Panc1 (cell line): ENCODE measurements around the gene DHRSX. TPM values are rescaled to one million over a fixed set of nuclear protein-coding genes. Genes with fewer than 3 reads are reported as not detected.

ENCODE experiments used
- ATAC-seq: fragments of 200-7000 bp; cut with Tn5 transposase; 2 replicates; pipeline ENCODE4 v1.9.1; 2020; ENCODE audit warnings: mild to moderate bottlenecking, moderate library complexity
- BruUV-seq: library from RNA; stranded (reverse); fragments of 400-500 nt; replicated peaks from 2 replicates; lab custom pipeline; 2021; lab: Mats Ljungman, UMichigan
- CTCF ChIA-PET: fragments of 300-600 bp; sonication (Branson Sonifier 250); formaldehyde crosslinking; loops from one replicate; lab custom pipeline; 2022; ENCODE audit warnings: antibody characterized with exemption; lab: Charles Lee
- POLR2A ChIA-PET: fragments of 300-600 bp; sonication (Branson Sonifier 250); formaldehyde crosslinking; loops from one replicate; lab custom pipeline; 2022; ENCODE audit warnings: antibody characterized with exemption; lab: Charles Lee
- DNase-seq: peaks from one replicate; pipeline ENCODE4 v3.0.0-alpha.2; 2010; ENCODE audit warnings: low read depth, low spot score
- H3K27ac ChIP-seq: 2 replicates; pipeline ENCODE4 v1.5.1; 2011; ENCODE audit warnings: mild to moderate bottlenecking, low read length, inconsistent platforms
- H3K27me3 ChIP-seq: fragments of 200-500 bp; sonication (Bioruptor generic); 2 replicates; pipeline ENCODE4 v1.6.0; 2014; ENCODE audit warnings: low read length, inconsistent platforms; ENCODE audit not compliant: control insufficient read depth, insufficient read depth
- H3K36me3 ChIP-seq: fragments of 200-500 bp; sonication (Bioruptor generic); 2 replicates; pipeline ENCODE4 v1.5.1; 2014; ENCODE audit warnings: inconsistent platforms, mild to moderate bottlenecking, low read length, moderate library complexity; ENCODE audit not compliant: control insufficient read depth, insufficient read depth
- H3K4me1 ChIP-seq: 2 replicates; pipeline ENCODE4 v1.5.1; 2011; ENCODE audit warnings: inconsistent platforms, mild to moderate bottlenecking, low read length, moderate library complexity; ENCODE audit not compliant: control insufficient read depth, insufficient read depth
- H3K4me3 ChIP-seq, 2 experiments: 2 replicates each; pipeline ENCODE4 v1.5.1; 2011 to 2012; ENCODE audit warnings: low read depth in 2 of 2, low read length in 2 of 2, mild to moderate bottlenecking in 2 of 2, inconsistent platforms in 1 of 2, moderate library complexity in 1 of 2
- H3K9me3 ChIP-seq: fragments of 200-500 bp; sonication (Bioruptor generic); 2 replicates; pipeline ENCODE4 v1.5.1; 2014; ENCODE audit warnings: low read depth, mild to moderate bottlenecking, inconsistent platforms, low read length, moderate library complexity; ENCODE audit not compliant: control insufficient read depth, insufficient read depth
- POLR2AphosphoS5 ChIP-seq: IDR thresholded peaks from 2 replicates; pipeline ENCODE4 v1.6.1; 2012; ENCODE audit warnings: mild to moderate bottlenecking, low read depth, low read length, moderate library complexity
- SIN3A ChIP-seq: IDR thresholded peaks from 2 replicates; pipeline ENCODE4 v1.6.1; 2012; ENCODE audit warnings: low read depth, mild to moderate bottlenecking, low read length, moderate library complexity, borderline replicate concordance; ENCODE audit not compliant: insufficient read depth
- TCF7L2 ChIP-seq: IDR thresholded peaks from 2 replicates; pipeline ENCODE4 v1.6.1; 2011; ENCODE audit warnings: mild to moderate bottlenecking, low read depth, low read length, inconsistent platforms
- in situ Hi-C: cut with HindIII; loops from 2 replicates; pipeline ENCODE4 v1.10.0; 2016; ENCODE audit warnings: low sequenced_read_pairs, low pct_unique_long_range_greater_than_20kb
- intact Hi-C: fragments of 100-400 bp; cut with micrococcal nuclease; formaldehyde crosslinking; loops from one replicate; pipeline ENCODE4 v1.10.0; 2022; ENCODE audit not compliant: unreplicated experiment
- total RNA-seq: library from RNA; stranded (reverse); gene quantifications from one replicate; pipeline ENCODE4 v1.2.1, GENCODE V29; 2021; ENCODE audit not compliant: unreplicated experiment
- TF ChIP-seq, protein P1 (sequence below), 2 experiments: IDR thresholded peaks; 2 replicates each; pipeline ENCODE4 v1.6.1; 2011 to 2012; ENCODE audit warnings: low read depth in 2 of 2, control low read depth in 1 of 2, low read length in 1 of 2, mild to moderate bottlenecking in 1 of 2, moderate library complexity in 1 of 2; ENCODE audit not compliant: insufficient read depth in 1 of 2
- TF ChIP-seq, protein P2 (sequence below): fragments of 450-650 bp; IDR thresholded peaks from 2 replicates; pipeline ENCODE4 v1.5.1; 2017; ENCODE audit warnings: mild to moderate bottlenecking

Gene DHRSX
- total RNA-seq, 1 experiment from 2014 or later: 20.1 TPM

DNA sequence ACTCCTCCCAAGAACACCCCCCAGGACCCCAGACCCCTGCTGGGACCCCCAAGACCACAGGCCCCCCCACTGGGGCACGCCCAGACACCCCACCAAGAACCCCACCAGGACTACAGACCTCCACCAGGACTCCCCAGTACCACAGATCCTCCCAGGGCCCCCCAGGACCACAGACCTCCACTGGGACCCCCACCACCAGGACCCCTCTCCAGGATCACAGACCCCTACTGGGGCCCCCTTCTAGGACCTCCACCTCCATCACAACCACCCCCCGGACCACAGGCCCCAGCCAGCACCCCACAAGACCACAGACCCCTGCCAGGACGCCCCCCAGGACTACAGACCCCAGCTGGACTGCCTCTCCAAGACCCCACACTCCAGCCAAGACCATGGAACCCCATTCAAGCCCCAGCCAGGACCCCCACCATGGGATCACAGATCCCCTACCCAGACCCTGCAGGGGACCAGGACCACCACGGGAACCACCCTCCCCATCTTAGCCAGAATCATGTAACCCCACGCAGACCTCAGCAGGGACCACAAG, 855 bp upstream of the DHRSX start:
- ChIA-PET POLR2A (no interaction called here), CTCF (no interaction called here)
- H3K9me3 ChIP-seq: no peaks in the 10 kb centered on the region
- H3K27me3 ChIP-seq: no peaks in the 10 kb centered on the region
- no TSS peak for BruUV-seq
- H3K36me3 ChIP-seq: no peaks in the 10 kb centered on the region
- TF ChIP-seq, protein P1, sequence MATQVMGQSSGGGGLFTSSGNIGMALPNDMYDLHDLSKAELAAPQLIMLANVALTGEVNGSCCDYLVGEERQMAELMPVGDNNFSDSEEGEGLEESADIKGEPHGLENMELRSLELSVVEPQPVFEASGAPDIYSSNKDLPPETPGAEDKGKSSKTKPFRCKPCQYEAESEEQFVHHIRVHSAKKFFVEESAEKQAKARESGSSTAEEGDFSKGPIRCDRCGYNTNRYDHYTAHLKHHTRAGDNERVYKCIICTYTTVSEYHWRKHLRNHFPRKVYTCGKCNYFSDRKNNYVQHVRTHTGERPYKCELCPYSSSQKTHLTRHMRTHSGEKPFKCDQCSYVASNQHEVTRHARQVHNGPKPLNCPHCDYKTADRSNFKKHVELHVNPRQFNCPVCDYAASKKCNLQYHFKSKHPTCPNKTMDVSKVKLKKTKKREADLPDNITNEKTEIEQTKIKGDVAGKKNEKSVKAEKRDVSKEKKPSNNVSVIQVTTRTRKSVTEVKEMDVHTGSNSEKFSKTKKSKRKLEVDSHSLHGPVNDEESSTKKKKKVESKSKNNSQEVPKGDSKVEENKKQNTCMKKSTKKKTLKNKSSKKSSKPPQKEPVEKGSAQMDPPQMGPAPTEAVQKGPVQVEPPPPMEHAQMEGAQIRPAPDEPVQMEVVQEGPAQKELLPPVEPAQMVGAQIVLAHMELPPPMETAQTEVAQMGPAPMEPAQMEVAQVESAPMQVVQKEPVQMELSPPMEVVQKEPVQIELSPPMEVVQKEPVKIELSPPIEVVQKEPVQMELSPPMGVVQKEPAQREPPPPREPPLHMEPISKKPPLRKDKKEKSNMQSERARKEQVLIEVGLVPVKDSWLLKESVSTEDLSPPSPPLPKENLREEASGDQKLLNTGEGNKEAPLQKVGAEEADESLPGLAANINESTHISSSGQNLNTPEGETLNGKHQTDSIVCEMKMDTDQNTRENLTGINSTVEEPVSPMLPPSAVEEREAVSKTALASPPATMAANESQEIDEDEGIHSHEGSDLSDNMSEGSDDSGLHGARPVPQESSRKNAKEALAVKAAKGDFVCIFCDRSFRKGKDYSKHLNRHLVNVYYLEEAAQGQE (IDR thresholded peaks at IDR 0.05; ENCODE audit: insufficient read depth in 1 of 2, low read depth in 2 of 2, low read length in 1 of 2): no peak
- no peak for TF ChIP-seq POLR2AphosphoS5
- no peak for TF ChIP-seq TCF7L2
- TF ChIP-seq, protein P2, sequence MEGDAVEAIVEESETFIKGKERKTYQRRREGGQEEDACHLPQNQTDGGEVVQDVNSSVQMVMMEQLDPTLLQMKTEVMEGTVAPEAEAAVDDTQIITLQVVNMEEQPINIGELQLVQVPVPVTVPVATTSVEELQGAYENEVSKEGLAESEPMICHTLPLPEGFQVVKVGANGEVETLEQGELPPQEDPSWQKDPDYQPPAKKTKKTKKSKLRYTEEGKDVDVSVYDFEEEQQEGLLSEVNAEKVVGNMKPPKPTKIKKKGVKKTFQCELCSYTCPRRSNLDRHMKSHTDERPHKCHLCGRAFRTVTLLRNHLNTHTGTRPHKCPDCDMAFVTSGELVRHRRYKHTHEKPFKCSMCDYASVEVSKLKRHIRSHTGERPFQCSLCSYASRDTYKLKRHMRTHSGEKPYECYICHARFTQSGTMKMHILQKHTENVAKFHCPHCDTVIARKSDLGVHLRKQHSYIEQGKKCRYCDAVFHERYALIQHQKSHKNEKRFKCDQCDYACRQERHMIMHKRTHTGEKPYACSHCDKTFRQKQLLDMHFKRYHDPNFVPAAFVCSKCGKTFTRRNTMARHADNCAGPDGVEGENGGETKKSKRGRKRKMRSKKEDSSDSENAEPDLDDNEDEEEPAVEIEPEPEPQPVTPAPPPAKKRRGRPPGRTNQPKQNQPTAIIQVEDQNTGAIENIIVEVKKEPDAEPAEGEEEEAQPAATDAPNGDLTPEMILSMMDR: no peak
- TF ChIP-seq SIN3A: no peak
- in situ Hi-C loops (no loop called here), intact Hi-C loops (no loop called here)
- no peak overlapping the region for H3K27ac ChIP-seq
- no peak overlapping the region for H3K4me3 ChIP-seq
- no peak for ATAC-seq
- DNase-seq: no peak
- peaks cover 4% of the 10 kb centered on the region; the same call in 1 of the 2 replicates for H3K4me1 ChIP-seq

DNA sequence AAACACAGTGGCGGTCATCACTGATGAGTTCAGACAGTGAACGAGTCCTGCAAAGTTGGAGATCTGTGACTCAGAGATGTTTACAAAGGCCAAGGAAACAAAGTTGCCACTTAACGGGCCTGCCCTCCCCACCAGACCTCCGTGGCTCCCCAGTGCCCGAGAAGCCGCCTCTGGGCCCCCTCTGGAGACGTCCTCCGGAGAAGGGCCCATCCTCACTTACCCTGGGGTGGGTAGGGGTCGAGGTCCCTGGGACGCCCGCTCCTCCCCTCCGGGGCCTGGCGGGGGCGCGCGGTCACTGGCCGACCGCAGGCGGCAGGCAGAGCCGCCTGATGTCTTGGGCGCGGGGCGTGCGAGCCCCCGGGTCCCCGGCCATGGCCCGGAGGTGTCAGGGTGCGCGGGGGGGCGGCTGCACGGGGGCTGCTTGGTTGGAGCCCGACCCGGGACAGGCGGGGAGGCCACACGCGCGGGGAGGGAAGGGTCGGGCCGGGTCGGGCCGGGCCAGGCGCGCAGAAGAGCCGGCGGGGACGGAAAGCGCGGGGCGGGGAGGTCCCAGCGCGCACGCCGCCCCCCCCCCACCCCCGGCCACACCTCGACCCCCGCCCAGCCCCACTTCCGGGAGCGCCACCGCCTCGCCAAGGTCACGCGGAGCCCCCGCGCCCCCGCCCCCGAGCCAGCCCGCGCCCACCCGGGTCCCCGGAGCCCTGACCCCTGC, 529 bp downstream of the DHRSX start:
- in situ Hi-C loops: no loop called here

More for the DNA sequence above, 529 bp downstream of the DHRSX start:
- Histone ChIP-seq H3K4me1 (peaks cover 4% of the 10 kb centered on the region; the same call in 1 of the 2 replicates), H3K9me3 (no peaks in the 10 kb centered on the region), H3K27ac (peak overlapping the region; percentile 74), H3K4me3 (peak overlapping the region; percentile 56 to 61), H3K36me3 (no peaks in the 10 kb centered on the region), H3K27me3 (no peaks in the 10 kb centered on the region)
- no peak for DNase-seq
- ChIA-PET POLR2A (no interaction called here), CTCF (no interaction called here)
- TF ChIP-seq, protein P1 (IDR thresholded peaks at IDR 0.05; ENCODE audit: insufficient read depth in 1 of 2, low read depth in 2 of 2, low read length in 1 of 2): no peak
- no peak for TF ChIP-seq POLR2AphosphoS5
- TF ChIP-seq, protein P2: no peak; the same call in 1 of the 2 replicates
- TF ChIP-seq TCF7L2: no peak
- no peak for TF ChIP-seq SIN3A
- peak; percentile 60 for ATAC-seq
- BruUV-seq: no TSS peak
- intact Hi-C loops: no loop called here
